ENCODE measurements around the gene TUSC2.

- TF ChIP-seq, protein P1, sequence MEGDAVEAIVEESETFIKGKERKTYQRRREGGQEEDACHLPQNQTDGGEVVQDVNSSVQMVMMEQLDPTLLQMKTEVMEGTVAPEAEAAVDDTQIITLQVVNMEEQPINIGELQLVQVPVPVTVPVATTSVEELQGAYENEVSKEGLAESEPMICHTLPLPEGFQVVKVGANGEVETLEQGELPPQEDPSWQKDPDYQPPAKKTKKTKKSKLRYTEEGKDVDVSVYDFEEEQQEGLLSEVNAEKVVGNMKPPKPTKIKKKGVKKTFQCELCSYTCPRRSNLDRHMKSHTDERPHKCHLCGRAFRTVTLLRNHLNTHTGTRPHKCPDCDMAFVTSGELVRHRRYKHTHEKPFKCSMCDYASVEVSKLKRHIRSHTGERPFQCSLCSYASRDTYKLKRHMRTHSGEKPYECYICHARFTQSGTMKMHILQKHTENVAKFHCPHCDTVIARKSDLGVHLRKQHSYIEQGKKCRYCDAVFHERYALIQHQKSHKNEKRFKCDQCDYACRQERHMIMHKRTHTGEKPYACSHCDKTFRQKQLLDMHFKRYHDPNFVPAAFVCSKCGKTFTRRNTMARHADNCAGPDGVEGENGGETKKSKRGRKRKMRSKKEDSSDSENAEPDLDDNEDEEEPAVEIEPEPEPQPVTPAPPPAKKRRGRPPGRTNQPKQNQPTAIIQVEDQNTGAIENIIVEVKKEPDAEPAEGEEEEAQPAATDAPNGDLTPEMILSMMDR (IDR thresholded peaks at IDR 0.05; ENCODE audit: insufficient read depth, low read depth, low read length), result no peak
- TF ChIP-seq EZH2 (IDR thresholded peaks at IDR 0.05; ENCODE audit: insufficient read depth, low read length), result no peak
Observed at GRCh38 chr3:50339485-50340146, 11.6 kb upstream of the TUSC2 start.
